SH-SY5Y (cell line): ENCODE measurements around the gene BAD.

ENCODE experiments used
- GATA2 ChIP-seq: IDR thresholded peaks from 2 replicates; pipeline ENCODE4 v1.6.1; 2011; ENCODE audit warnings: mild to moderate bottlenecking, low read depth, low read length
- GATA3 ChIP-seq: IDR thresholded peaks from 2 replicates; pipeline ENCODE4 v1.6.1; 2011; ENCODE audit warnings: low read depth, mild to moderate bottlenecking, low read length, moderate library complexity

GRCh38 chr11:64312947-64313346 is 28.5 kb upstream of the BAD start:
- no peak for TF ChIP-seq GATA2
- no peak for TF ChIP-seq GATA3
